Spleen (tissue), 11 donors: ENCODE data around the gene TMEM107. TPM values are rescaled to one million over a fixed set of nuclear protein-coding genes. Genes with fewer than 3 reads are reported as not detected.

Experiments used
- DNase-seq: peaks from one replicate; pipeline ENCODE4 v3.0.0-alpha.2; 2020
- H3K27ac ChIP-seq, 8 donors: fragments of 200-600 bp; sonication (generic) in 7 of 8; 1 replicate in 4 of 8; 2 replicates in 4 of 8; pipeline versions ENCODE4 v1.5.0 to v1.8.0; 2016 to 2021; ENCODE audit warnings: inconsistent platforms in 4 of 8, mild to moderate bottlenecking in 4 of 8, moderate library complexity in 1 of 8
- H3K27me3 ChIP-seq, 7 donors: fragments of 200-600 bp; sonication (generic) in 6 of 7; replicated peaks in 1 of 7; 1 replicate in 4 of 7; 2 replicates in 3 of 7; pipeline versions ENCODE4 v1.5.0 to v1.8.0; 2016 to 2021; ENCODE audit warnings: inconsistent platforms in 3 of 7, mild to moderate bottlenecking in 1 of 7
- H3K36me3 ChIP-seq, 6 donors: fragments of 200-600 bp; sonication (generic) in 5 of 6; 1 replicate in 4 of 6; 2 replicates in 2 of 6; pipeline versions ENCODE4 v1.5.0 to v1.8.0; 2016 to 2021; ENCODE audit warnings: inconsistent platforms in 2 of 6
- H3K4me1 ChIP-seq, 6 donors: fragments of 200-600 bp; sonication (generic) in 5 of 6; 1 replicate in 3 of 6; 2 replicates in 3 of 6; pipeline versions ENCODE4 v1.5.0 to v1.8.0; 2016 to 2021; ENCODE audit warnings: inconsistent platforms in 3 of 6
- H3K4me3 ChIP-seq, 8 donors: fragments of 200-600 bp; sonication (generic) in 7 of 8; 1 replicate in 4 of 8; 2 replicates in 4 of 8; pipeline versions ENCODE4 v1.5.0 to v1.8.0; 2016 to 2021; ENCODE audit warnings: inconsistent platforms in 4 of 8, mild to moderate bottlenecking in 4 of 8, moderate library complexity in 2 of 8
- H3K9me3 ChIP-seq, 8 donors: fragments of 200-600 bp; sonication (generic) in 7 of 8; 1 replicate in 4 of 8; 2 replicates in 4 of 8; pipeline versions ENCODE4 v1.5.0 to v1.8.0; 2016 to 2021; ENCODE audit warnings: inconsistent platforms in 4 of 8
- CTCF ChIP-seq, 11 experiments: fragments of 200-600 bp in 7 of 11; fragments of 450-650 bp in 4 of 11; sonication (generic) in 4 of 11; IDR thresholded peaks in 8 of 11; conservative IDR thresholded peaks in 3 of 11; 1 replicate in 7 of 11; 2 replicates in 4 of 11; pipeline versions ENCODE4 v1.4.0 to v1.8.0; 2016 to 2021; ENCODE audit warnings: antibody characterized with exemption in 11 of 11, inconsistent platforms in 4 of 11, mild to moderate bottlenecking in 1 of 11
- POLR2A ChIP-seq, 3 donors: fragments of 450-650 bp; IDR thresholded peaks; one replicate each; pipeline ENCODE4 v1.5.1; 2017; ENCODE audit warnings: antibody characterized with exemption in 3 of 3, mild to moderate bottlenecking in 1 of 3
- POLR2AphosphoS5 ChIP-seq, 3 donors: sonication (generic); formaldehyde crosslinking; IDR thresholded peaks; one replicate each; pipeline ENCODE4 v1.5.1; 2017; ENCODE audit warnings: antibody characterized with exemption in 3 of 3
- WGBS, 5 donors: extraction: QIAGEN DNeasy Blood & Tissue Kit in 3 of 5; methylation state at CpG; one replicate each; pipeline versions ENCODE4 v1.1.5 to v1.1.7; 2013 to 2018; 5-methylcytosine and 5-hydroxymethylcytosine counted together
- intact Hi-C: fragments of 100-400 bp; cut with DNase I; formaldehyde crosslinking; loops from one replicate; pipeline ENCODE4 v1.15.0; 2023; ENCODE audit warnings: low total_unique reads
- polyA plus RNA-seq, 3 donors: library from polyadenylated mRNA; stranded (reverse); fragments of 200-250 nt; gene quantifications; one replicate each; pipeline ENCODE4 v1.2.1, GENCODE V29; 2013
- total RNA-seq, 7 donors: library from RNA; depleted of rRNA in 3 of 7; stranded (reverse); fragments of >200 nt in 3 of 7; fragmentation: NEBNext Ultra II Directional in 4 of 7; extraction: Animal tissue kit (Norgen Biotek cat#: 25700) in 4 of 7; gene quantifications; one replicate each; pipeline versions ENCODE4 v1.1.0 to v1.2.1, GENCODE V29; 2016 to 2021
- donor health status: healthy with polysubstance abuse.
- donor health status: DM: no; HTN: no; CAD: no; lungs with moderate emphysema.
- donor health status: DM: no; HTN: no; CAD: no.
- donor health status: Bipolar disorder and iron deficiency.
- donor health status: healthy.
- donor health status: DM: no; HTN: no; CAD: no.
- donor health status: DM: yes; HTN: yes; CAD: no.

TMEM107 gene
- total and polyA plus RNA-seq, 10 donors = 8.1 to 42.2 (median 16.6) TPM

GRCh38 chr17:8131844-8132441, 44.2 kb downstream of the TMEM107 start:
- 55 to 83% (median 70%) methylated on average over 3 of the region's 3 CpGs for WGBS, 5 donors
- Histone ChIP-seq H3K27me3 (peaks cover 0 to 45% (median 0%) of the 10 kb centered on the region in 7 donors), H3K27ac (no peak overlapping the region), H3K4me3 (no peak overlapping the region), H3K9me3 (no peaks in the 10 kb centered on the region), H3K4me1 (peaks cover 0 to 8% (median 6%) of the 10 kb centered on the region in 6 donors), H3K36me3 (no peaks in the 10 kb centered on the region)
- TF ChIP-seq POLR2A (IDR thresholded peaks at IDR 0.05) (no peak), POLR2AphosphoS5 (IDR thresholded peaks at IDR 0.05) (no peak), CTCF (IDR thresholded peaks at IDR 0.05 in 8 of 11, conservative IDR thresholded peaks at IDR 0.05 in 3 of 11) (no peak)
- no peak for DNase-seq
- intact Hi-C loops = no loop called here

GRCh38 chr17:8128125-8128784, 47.9 kb downstream of the TMEM107 start:
- peaks cover 1 to 82% (median 21%) of the 10 kb centered on the region in 7 donors for H3K27me3 ChIP-seq
- no peaks in the 10 kb centered on the region for H3K9me3 ChIP-seq
- TF ChIP-seq POLR2A (IDR thresholded peaks at IDR 0.05) (no peak), POLR2AphosphoS5 (IDR thresholded peaks at IDR 0.05) (no peak), CTCF (IDR thresholded peaks at IDR 0.05 in 8 of 11, conservative IDR thresholded peaks at IDR 0.05 in 3 of 11) (no peak)
- H3K4me1 ChIP-seq = peaks cover 27 to 45% (median 40%) of the 10 kb centered on the region in 6 donors
- no peaks in the 10 kb centered on the region for H3K36me3 ChIP-seq
- H3K4me3 ChIP-seq = no peak overlapping the region
- no peak for DNase-seq
- no peak overlapping the region for H3K27ac ChIP-seq
- WGBS, 5 donors = 86 to 89% (median 88%) methylated on average over 14 of the region's 14 CpGs
- intact Hi-C loops = no loop called here

GRCh38 chr17:8126491-8127066, 49.6 kb downstream of the TMEM107 start:
- H3K27ac ChIP-seq = peak overlapping the region in 7 of 8 donors; percentile 41 to 80 (median 56)
- TF ChIP-seq POLR2A (IDR thresholded peaks at IDR 0.05) = no peak
- peak in 1 of 3 donors; percentile 42 for TF ChIP-seq POLR2AphosphoS5 (IDR thresholded peaks at IDR 0.05)
- no peak for TF ChIP-seq CTCF (IDR thresholded peaks at IDR 0.05 in 8 of 11, conservative IDR thresholded peaks at IDR 0.05 in 3 of 11)
- no peak for DNase-seq
- peaks cover 44 to 62% (median 57%) of the 10 kb centered on the region in 6 donors for H3K4me1 ChIP-seq
- peaks cover 4 to 98% (median 38%) of the 10 kb centered on the region in 7 donors for H3K27me3 ChIP-seq
- H3K9me3 ChIP-seq = no peaks in the 10 kb centered on the region
- WGBS, 5 donors = 1% methylated on average over 17 to 45 of the region's 45 CpGs
- intact Hi-C loops = no loop called here
- no peaks in the 10 kb centered on the region for H3K36me3 ChIP-seq
- peak overlapping the region; percentile 49 to 86 (median 61) for H3K4me3 ChIP-seq

- H3K27me3 ChIP-seq = peaks cover 4 to 100% (median 42%) of the 10 kb centered on the region in 7 donors
- WGBS, 5 donors = 0 to 1% (median 1%) methylated on average over 35 of the region's 35 CpGs
- peak overlapping the region; percentile 49 to 86 (median 61) for H3K4me3 ChIP-seq
- no peaks in the 10 kb centered on the region for H3K9me3 ChIP-seq
- no peak for TF ChIP-seq POLR2A (IDR thresholded peaks at IDR 0.05)
- no peak for TF ChIP-seq POLR2AphosphoS5 (IDR thresholded peaks at IDR 0.05)
- TF ChIP-seq CTCF (IDR thresholded peaks at IDR 0.05 in 8 of 11, conservative IDR thresholded peaks at IDR 0.05 in 3 of 11) = no peak
- H3K36me3 ChIP-seq = no peaks in the 10 kb centered on the region
- intact Hi-C loops = no loop called here
- peaks cover 49 to 67% (median 62%) of the 10 kb centered on the region in 6 donors for H3K4me1 ChIP-seq
- H3K27ac ChIP-seq = peak overlapping the region in 7 of 8 donors; percentile 41 to 80 (median 56)
- no peak for DNase-seq
These were observed 50.2 kb downstream of the TMEM107 start for GRCh38 chr17:8125947-8126490.
